Adrenal gland (tissue), 12 donors: ENCODE data around the gene PIK3R3. TPM values are rescaled to one million over a fixed set of nuclear protein-coding genes. Genes with fewer than 3 reads are reported as not detected.

Experiments used
- DNase-seq, 7 donors: peaks; one replicate each; pipeline ENCODE4 v3.0.0-alpha.2; 2019 to 2020
- H3K27ac ChIP-seq, 5 donors: fragments of 200-600 bp; sonication (generic) in 4 of 5; 1 replicate in 3 of 5; 2 replicates in 2 of 5; pipeline versions ENCODE4 v1.5.1 to v1.8.0; 2016 to 2020; ENCODE audit warnings: mild to moderate bottlenecking in 1 of 5
- H3K27me3 ChIP-seq: fragments of 200-600 bp; 2 replicates; pipeline ENCODE4 v1.8.0; 2021
- H3K36me3 ChIP-seq, 2 donors: fragments of 200-600 bp; replicated peaks in 1 of 2; 1 replicate in 1 of 2; 2 replicates in 1 of 2; pipeline versions ENCODE4 v1.5.1 to v1.8.0; 2018 to 2022
- H3K4me1 ChIP-seq, 2 donors: fragments of 200-600 bp; replicated peaks in 1 of 2; 1 replicate in 1 of 2; 2 replicates in 1 of 2; pipeline versions ENCODE4 v1.5.1 to v1.8.0; 2018 to 2021
- H3K4me3 ChIP-seq, 4 donors: fragments of 200-600 bp; sonication (generic) in 3 of 4; one replicate each; pipeline ENCODE4 v1.5.1; 2016 to 2018
- H3K9me3 ChIP-seq, 3 donors: fragments of 200-600 bp; sonication (generic) in 1 of 3; replicated peaks in 1 of 3; 1 replicate in 2 of 3; 2 replicates in 1 of 3; pipeline versions ENCODE4 v1.5.1 to v1.8.0; 2016 to 2021
- POLR2A ChIP-seq, 2 donors: fragments of 450-650 bp; IDR thresholded peaks; one replicate each; pipeline ENCODE4 v1.6.1; 2017; ENCODE audit warnings: antibody characterized with exemption in 2 of 2, mild to moderate bottlenecking in 2 of 2, moderate library complexity in 1 of 2
- WGBS, 4 donors: extraction: QIAGEN DNeasy Blood & Tissue Kit in 2 of 4; methylation state at CpG; one replicate each; pipeline versions ENCODE4 v1.1.5 to v1.1.7; 2013 to 2017; 5-methylcytosine and 5-hydroxymethylcytosine counted together
- intact Hi-C, 2 donors: fragments of 100-400 bp; cut with DNase I; formaldehyde crosslinking; loops; one replicate each; pipeline versions ENCODE4 v1.14.1 to v1.15.0; 2022 to 2023
- polyA plus RNA-seq, 3 donors: library from polyadenylated mRNA; stranded (reverse); fragments of 200-250 nt in 2 of 3; fragments of 350-450 nt in 1 of 3; fragmentation: Illumina TruSeq in 1 of 3; extraction: RNeasy Lipid Tissue Mini Kit (QIAGEN cat#74804) in 1 of 3; gene quantifications; one replicate each; pipeline ENCODE4 v1.2.3, GENCODE V29; 2013 to 2014
- total RNA-seq, 9 donors: library from RNA; depleted of rRNA in 4 of 9; stranded (reverse); fragments of >200 nt in 4 of 9; fragments of 120-200 nt in 1 of 9; fragmentation: NEBNext Ultra II Directional in 1 of 9; extraction: Animal tissue kit (Norgen Biotek cat#: 25700) in 1 of 9; gene quantifications; one replicate each; pipeline versions ENCODE4 v1.1.0 to v1.2.4, GENCODE V29; 2013 to 2023
- TF ChIP-seq, protein P1 (sequence below), 6 experiments: fragments of 450-650 bp in 4 of 6; fragments of 200-600 bp in 2 of 6; sonication (generic) in 1 of 6; IDR thresholded peaks; 1 replicate in 5 of 6; 2 replicates in 1 of 6; pipeline versions ENCODE4 v1.5.1 to v1.8.0; 2016 to 2021; ENCODE audit warnings: antibody characterized with exemption in 6 of 6, mild to moderate bottlenecking in 2 of 6, moderate library complexity in 1 of 6
- donor health status: healthy with polysubstance abuse.
- donor health status: Bipolar disorder and iron deficiency.
- donor health status: DM: yes; HTN: yes; CAD: no.
- donor health status: DM: no; HTN: no; CAD: no.
- donor health status: DM: no; HTN: no; CAD: no.
- donor health status: DM: yes; HTN: yes; CAD: no.

Gene PIK3R3
- total and polyA plus RNA-seq, 12 donors = 6.5 to 47.3 (median 21.1) TPM

- DNase-seq = no peak
- H3K27me3 ChIP-seq = no peaks in the 10 kb centered on the region
- no peaks in the 10 kb centered on the region for H3K36me3 ChIP-seq
- peaks cover 24 to 49% of the 10 kb centered on the region in 2 donors for H3K4me1 ChIP-seq
- intact Hi-C loops = loop anchor here in 1 of 2 donors (5.0 kb wide), 1 partner anchor 93 kb away; no protein-coding TSS in a partner anchor
- whole genome bisulfite sequencing, 4 donors = 6 to 17% (median 9%) methylated on average over 5 of the region's 5 CpGs
- TF ChIP-seq POLR2A (IDR thresholded peaks at IDR 0.05) = no peak
- TF ChIP-seq, protein P1, sequence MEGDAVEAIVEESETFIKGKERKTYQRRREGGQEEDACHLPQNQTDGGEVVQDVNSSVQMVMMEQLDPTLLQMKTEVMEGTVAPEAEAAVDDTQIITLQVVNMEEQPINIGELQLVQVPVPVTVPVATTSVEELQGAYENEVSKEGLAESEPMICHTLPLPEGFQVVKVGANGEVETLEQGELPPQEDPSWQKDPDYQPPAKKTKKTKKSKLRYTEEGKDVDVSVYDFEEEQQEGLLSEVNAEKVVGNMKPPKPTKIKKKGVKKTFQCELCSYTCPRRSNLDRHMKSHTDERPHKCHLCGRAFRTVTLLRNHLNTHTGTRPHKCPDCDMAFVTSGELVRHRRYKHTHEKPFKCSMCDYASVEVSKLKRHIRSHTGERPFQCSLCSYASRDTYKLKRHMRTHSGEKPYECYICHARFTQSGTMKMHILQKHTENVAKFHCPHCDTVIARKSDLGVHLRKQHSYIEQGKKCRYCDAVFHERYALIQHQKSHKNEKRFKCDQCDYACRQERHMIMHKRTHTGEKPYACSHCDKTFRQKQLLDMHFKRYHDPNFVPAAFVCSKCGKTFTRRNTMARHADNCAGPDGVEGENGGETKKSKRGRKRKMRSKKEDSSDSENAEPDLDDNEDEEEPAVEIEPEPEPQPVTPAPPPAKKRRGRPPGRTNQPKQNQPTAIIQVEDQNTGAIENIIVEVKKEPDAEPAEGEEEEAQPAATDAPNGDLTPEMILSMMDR (IDR thresholded peaks at IDR 0.05) = no peak
- H3K27ac ChIP-seq = no peak overlapping the region
- H3K9me3 ChIP-seq = no peaks in the 10 kb centered on the region
- peak overlapping the region in 2 of 4 donors; percentile 69 to 75 for H3K4me3 ChIP-seq
Measured at GRCh38 chr1:46130606-46131005, 1.8 kb downstream of the PIK3R3 start.

- no peaks in the 10 kb centered on the region for H3K27me3 ChIP-seq
- no peak for DNase-seq
- intact Hi-C loops = loop anchor here in 1 of 2 donors (5.0 kb wide), 1 partner anchor 93 kb away; no protein-coding TSS in a partner anchor
- H3K27ac ChIP-seq = no peak overlapping the region
- H3K4me3 ChIP-seq = peak overlapping the region in 2 of 4 donors; percentile 69 to 75
- 31 to 52% (median 38%) methylated on average over 1 of the region's 1 CpG for WGBS, 4 donors
- TF ChIP-seq, protein P1 (IDR thresholded peaks at IDR 0.05) = no peak
- TF ChIP-seq POLR2A (IDR thresholded peaks at IDR 0.05) = no peak
- no peaks in the 10 kb centered on the region for H3K36me3 ChIP-seq
- no peaks in the 10 kb centered on the region for H3K9me3 ChIP-seq
- H3K4me1 ChIP-seq = peaks cover 22 to 45% of the 10 kb centered on the region in 2 donors
Measured at GRCh38 chr1:46130121-46130520, 2.3 kb downstream of the PIK3R3 start.

DNA sequence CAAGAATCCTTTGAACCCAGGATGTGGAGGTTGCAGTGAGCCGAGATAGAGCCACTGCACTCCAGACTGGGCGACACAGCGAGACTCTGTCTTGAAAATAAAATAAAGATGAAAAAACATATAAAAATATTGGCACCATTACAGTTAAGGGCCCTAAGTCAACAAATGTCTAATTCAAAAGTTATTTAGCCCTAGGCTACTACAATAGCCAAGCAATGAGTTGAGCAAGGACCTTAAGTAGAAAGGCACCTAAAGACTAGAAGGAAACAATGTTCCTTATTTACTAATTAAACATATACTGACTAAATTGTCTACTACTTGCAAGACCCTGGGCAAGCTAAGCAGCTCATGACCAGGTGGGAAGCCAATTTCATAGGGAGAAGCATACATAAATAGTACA lies 4.1 kb downstream of the PIK3R3 start:
- H3K9me3 ChIP-seq = no peaks in the 10 kb centered on the region
- intact Hi-C loops = loop anchor here in 1 of 2 donors (10.0 kb wide), 1 partner anchor 54 kb away; no protein-coding TSS in a partner anchor
- no peaks in the 10 kb centered on the region for H3K27me3 ChIP-seq
- WGBS, 4 donors = 97% methylated on average over 3 of the region's 3 CpGs
- no peak overlapping the region for H3K4me3 ChIP-seq
- H3K36me3 ChIP-seq = no peaks in the 10 kb centered on the region
- no peak overlapping the region for H3K27ac ChIP-seq
- no peak for TF ChIP-seq POLR2A (IDR thresholded peaks at IDR 0.05)
- TF ChIP-seq, protein P1 (IDR thresholded peaks at IDR 0.05) = no peak
- peaks cover 9 to 28% of the 10 kb centered on the region in 2 donors for H3K4me1 ChIP-seq
- no peak for DNase-seq

DNA sequence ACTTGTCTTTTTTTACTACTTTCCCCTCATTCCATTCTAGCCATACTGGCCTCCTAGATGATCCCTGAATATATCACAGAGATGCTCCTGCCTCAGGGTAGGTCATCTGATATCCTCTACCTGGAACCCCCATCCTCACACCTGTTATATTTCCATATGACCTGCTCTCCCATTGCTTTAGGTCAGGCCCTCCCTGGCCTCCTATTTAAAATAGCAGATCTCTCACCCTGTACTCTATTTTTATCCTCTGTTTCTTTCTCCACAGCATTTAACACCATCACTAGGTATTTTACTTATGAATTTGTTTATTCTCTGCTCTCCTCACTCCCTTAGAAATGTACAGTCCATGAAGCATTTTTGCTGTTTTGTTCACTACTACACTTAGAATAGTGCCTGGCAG lies 13.6 kb downstream of the PIK3R3 start:
- TF ChIP-seq, protein P1 (IDR thresholded peaks at IDR 0.05) = no peak
- TF ChIP-seq POLR2A (IDR thresholded peaks at IDR 0.05) = no peak
- Histone ChIP-seq H3K4me1 (peaks cover 0 to 10% of the 10 kb centered on the region in 2 donors), H3K27me3 (no peaks in the 10 kb centered on the region)

More for the DNA sequence above, 13.6 kb downstream of the PIK3R3 start:
- Histone ChIP-seq H3K4me3 (no peak overlapping the region), H3K36me3 (no peaks in the 10 kb centered on the region), H3K27ac (no peak overlapping the region), H3K9me3 (no peaks in the 10 kb centered on the region)
- DNase-seq = no peak
- intact Hi-C loops = loop anchor here in 1 of 2 donors (10.0 kb wide), 1 partner anchor 64 kb away; no protein-coding TSS in a partner anchor
